ENCODE results near the gene TMEM109. TPM values are rescaled to one million over a fixed set of nuclear protein-coding genes. Genes with fewer than 3 reads are reported as not detected.

The TMEM109 gene
- total RNA-seq, 1 experiment from 2014 or later: 78.1 TPM

DNA sequence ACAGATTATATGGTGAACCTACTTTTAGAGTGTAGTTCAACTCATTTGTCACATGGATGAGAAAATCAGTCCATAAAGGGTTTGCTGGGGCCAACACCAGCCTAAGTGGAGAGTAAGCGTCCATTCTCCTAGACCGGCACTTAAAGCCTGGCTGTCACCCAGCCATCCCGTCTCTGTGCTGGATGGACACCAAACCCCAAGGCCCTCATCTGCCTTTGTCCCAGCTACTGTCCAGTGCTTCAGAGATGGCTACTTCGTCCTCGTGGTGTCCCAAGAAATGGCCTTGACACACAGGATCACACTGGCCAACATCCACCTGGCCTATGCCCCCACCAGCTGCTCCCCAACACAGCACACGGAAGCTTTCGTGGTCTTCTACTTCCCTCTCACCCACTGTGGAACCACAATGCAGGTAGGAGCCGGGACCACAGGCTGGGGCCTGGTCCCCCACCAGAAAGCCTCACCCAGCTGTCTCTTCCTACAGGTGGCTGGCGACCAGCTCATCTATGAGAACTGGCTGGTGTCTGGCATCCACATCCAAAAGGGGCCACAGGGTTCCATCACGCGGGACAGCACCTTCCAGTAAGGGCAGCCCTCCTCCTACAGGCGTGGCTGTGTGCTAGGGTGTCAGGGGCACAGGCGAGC lies 43.1 kb upstream of the TMEM109 start:
- no peak for DNase-seq
- no peaks in the 10 kb centered on the region for H3K36me3 Mint-ChIP-seq (ENCODE audit: insufficient read depth, unreplicated experiment)
- H3K27ac Mint-ChIP-seq (ENCODE audit: unreplicated experiment): no peak overlapping the region
- H3K9me3 Mint-ChIP-seq (ENCODE audit: low read depth, unreplicated experiment): no peaks in the 10 kb centered on the region
- no peak overlapping the region for H3K4me3 Mint-ChIP-seq (ENCODE audit: low read depth, unreplicated experiment)
- no TSS peak for BruUV-seq (replicated peaks)
- TF ChIP-seq, protein P1, sequence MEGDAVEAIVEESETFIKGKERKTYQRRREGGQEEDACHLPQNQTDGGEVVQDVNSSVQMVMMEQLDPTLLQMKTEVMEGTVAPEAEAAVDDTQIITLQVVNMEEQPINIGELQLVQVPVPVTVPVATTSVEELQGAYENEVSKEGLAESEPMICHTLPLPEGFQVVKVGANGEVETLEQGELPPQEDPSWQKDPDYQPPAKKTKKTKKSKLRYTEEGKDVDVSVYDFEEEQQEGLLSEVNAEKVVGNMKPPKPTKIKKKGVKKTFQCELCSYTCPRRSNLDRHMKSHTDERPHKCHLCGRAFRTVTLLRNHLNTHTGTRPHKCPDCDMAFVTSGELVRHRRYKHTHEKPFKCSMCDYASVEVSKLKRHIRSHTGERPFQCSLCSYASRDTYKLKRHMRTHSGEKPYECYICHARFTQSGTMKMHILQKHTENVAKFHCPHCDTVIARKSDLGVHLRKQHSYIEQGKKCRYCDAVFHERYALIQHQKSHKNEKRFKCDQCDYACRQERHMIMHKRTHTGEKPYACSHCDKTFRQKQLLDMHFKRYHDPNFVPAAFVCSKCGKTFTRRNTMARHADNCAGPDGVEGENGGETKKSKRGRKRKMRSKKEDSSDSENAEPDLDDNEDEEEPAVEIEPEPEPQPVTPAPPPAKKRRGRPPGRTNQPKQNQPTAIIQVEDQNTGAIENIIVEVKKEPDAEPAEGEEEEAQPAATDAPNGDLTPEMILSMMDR (IDR thresholded peaks at IDR 0.05; ENCODE audit: unreplicated experiment): no peak
- no peaks in the 10 kb centered on the region for H3K4me1 Mint-ChIP-seq (ENCODE audit: low read depth, unreplicated experiment)
- intact Hi-C loops (cut with micrococcal nuclease; ENCODE audit: unreplicated experiment): no loop called here
- H3K27me3 Mint-ChIP-seq (ENCODE audit: unreplicated experiment): no peaks in the 10 kb centered on the region
- CTCF ChIA-PET: interaction anchor here (1.0 to 1.2 kb wide), 2 partner anchors 17 to 29 kb away, joined by 3 read pairs; no protein-coding TSS in a partner anchor

DNA sequence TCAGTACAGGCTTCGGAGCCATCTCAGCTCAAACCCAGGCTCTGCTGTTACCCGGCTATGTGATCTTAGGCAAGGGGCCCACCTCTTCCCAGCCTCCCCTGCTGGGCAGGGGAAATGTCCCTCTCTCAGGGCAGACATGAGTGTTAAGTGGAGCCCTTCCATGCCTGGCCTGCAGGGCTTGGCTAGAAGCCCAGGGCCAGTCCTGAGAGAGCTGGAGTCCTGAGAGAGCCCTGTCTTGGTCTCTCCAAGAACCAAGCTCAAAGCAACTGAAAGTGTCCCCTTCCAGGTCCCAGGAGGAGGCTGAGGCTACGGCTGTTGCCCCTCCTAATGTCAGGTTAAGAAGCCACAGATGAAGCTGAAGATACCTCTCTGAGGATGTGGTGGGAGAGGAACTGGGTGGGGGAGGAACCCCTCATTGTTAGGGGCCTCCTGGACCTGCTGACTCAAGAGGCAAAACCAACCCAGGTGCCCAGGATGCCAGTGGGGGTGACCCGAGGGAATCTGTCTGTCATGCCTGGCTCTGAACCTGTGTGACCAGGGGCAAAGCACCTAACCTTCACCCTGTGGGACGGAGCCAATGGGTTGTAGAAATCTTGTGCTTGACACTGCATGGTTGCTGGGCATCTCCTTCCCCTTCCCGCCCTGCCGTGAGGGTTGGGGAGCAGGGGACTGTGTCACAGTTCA lies 42.4 kb upstream of the TMEM109 start:
- CTCF ChIA-PET: interaction anchor here (0.6 to 1.2 kb wide), 3 partner anchors 16 to 273 kb away, joined by 3 read pairs; no protein-coding TSS in a partner anchor
- TF ChIP-seq, protein P1 (IDR thresholded peaks at IDR 0.05; ENCODE audit: unreplicated experiment): no peak
- Mint-ChIP-seq H3K4me3 (ENCODE audit: low read depth, unreplicated experiment) (no peak overlapping the region), H3K9me3 (ENCODE audit: low read depth, unreplicated experiment) (no peaks in the 10 kb centered on the region), H3K27ac (ENCODE audit: unreplicated experiment) (no peak overlapping the region), H3K27me3 (ENCODE audit: unreplicated experiment) (no peaks in the 10 kb centered on the region), H3K4me1 (ENCODE audit: low read depth, unreplicated experiment) (no peaks in the 10 kb centered on the region), H3K36me3 (ENCODE audit: insufficient read depth, unreplicated experiment) (no peaks in the 10 kb centered on the region)
- DNase-seq: no peak
- intact Hi-C loops (cut with micrococcal nuclease; ENCODE audit: unreplicated experiment): no loop called here
- BruUV-seq (replicated peaks): no TSS peak

DNA sequence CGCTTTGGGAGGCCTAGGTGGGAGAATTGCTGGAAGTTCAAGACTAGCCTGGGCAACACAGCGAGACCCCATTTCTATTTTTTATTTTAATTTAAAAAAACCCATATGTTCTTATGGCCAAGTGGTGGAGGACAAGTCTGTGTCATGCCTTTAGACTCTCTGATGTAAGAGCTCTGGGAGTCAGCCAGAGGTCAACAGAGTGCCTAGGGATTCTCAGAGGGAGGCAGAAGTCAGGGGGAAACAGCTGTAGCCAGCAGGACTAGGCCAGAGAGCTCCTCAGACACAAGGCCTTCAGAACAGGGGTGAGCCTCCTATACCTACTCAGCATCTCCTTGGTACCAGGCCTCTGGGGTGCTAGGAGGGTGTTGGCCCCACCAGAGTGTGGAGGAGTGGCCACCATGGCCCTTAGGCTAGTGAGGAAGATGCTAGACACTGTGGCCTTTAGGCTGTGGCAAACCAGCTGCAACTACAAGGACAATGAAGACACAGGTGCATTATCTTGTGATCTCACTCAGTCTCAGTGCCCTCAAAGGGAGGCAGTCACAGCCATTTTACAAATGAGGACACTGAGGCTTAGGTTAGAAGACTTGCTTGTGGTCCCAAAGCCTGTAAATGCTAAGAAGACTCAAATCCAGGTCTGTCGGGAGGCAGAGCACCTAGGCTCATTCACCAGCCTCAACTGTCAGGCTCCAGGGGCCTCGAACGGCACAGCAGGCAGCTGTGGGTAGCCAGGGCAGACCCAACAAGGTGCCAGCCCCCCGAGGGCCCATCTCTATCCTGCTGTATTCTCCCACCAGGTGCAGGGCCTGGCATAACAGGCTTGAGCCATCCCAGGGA lies 41.6 kb upstream of the TMEM109 start:
- Mint-ChIP-seq H3K27me3 (ENCODE audit: unreplicated experiment) (no peaks in the 10 kb centered on the region), H3K36me3 (ENCODE audit: insufficient read depth, unreplicated experiment) (no peaks in the 10 kb centered on the region), H3K4me3 (ENCODE audit: low read depth, unreplicated experiment) (no peak overlapping the region), H3K4me1 (ENCODE audit: low read depth, unreplicated experiment) (no peaks in the 10 kb centered on the region), H3K9me3 (ENCODE audit: low read depth, unreplicated experiment) (no peaks in the 10 kb centered on the region), H3K27ac (ENCODE audit: unreplicated experiment) (no peak overlapping the region)
- DNase-seq: no peak
- CTCF ChIA-PET: interaction anchor here (0.5 to 0.6 kb wide), 3 partner anchors 17 to 272 kb away, joined by 3 to 5 read pairs (median 3); partner anchors contain the start of gene PTGDR2
- TF ChIP-seq, protein P1 (IDR thresholded peaks at IDR 0.05; ENCODE audit: unreplicated experiment): no peak
- no TSS peak for BruUV-seq (replicated peaks)
- intact Hi-C loops (cut with micrococcal nuclease; ENCODE audit: unreplicated experiment): no loop called here

DNA sequence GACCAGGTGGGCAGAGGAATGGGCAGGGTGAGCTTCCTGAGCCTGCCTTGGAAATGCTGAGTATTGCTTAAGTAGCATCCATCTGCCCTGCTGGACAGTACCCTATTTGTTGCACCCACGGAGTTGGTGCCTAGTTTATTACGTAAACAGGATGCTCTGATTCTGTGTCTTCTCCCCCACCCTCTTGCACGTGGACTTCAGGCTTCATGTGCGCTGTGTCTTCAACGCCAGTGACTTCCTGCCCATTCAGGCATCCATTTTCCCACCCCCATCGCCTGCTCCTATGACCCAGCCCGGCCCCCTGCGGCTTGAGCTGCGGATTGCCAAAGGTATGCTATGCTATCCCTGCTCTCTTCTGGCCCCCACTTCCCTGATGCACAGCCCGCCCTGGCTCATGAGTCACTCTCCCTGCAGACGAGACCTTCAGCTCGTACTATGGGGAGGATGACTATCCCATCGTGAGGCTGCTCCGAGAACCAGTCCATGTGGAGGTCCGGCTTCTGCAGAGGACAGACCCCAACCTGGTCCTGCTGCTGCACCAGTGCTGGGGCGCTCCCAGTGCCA lies 40.9 kb upstream of the TMEM109 start:
- intact Hi-C loops (cut with micrococcal nuclease; ENCODE audit: unreplicated experiment): no loop called here
- no peak overlapping the region for H3K27ac Mint-ChIP-seq (ENCODE audit: unreplicated experiment)
- BruUV-seq (replicated peaks): no TSS peak

More for the DNA sequence above, 40.9 kb upstream of the TMEM109 start:
- CTCF ChIA-PET: interaction anchor here (0.6 kb wide), 1 partner anchor 26 kb away, joined by 3 read pairs; no protein-coding TSS in a partner anchor
- H3K4me3 Mint-ChIP-seq (ENCODE audit: low read depth, unreplicated experiment): no peak overlapping the region
- no peak for DNase-seq
- no peaks in the 10 kb centered on the region for H3K9me3 Mint-ChIP-seq (ENCODE audit: low read depth, unreplicated experiment)
- no peaks in the 10 kb centered on the region for H3K27me3 Mint-ChIP-seq (ENCODE audit: unreplicated experiment)
- no peaks in the 10 kb centered on the region for H3K36me3 Mint-ChIP-seq (ENCODE audit: insufficient read depth, unreplicated experiment)
- TF ChIP-seq, protein P1 (IDR thresholded peaks at IDR 0.05; ENCODE audit: unreplicated experiment): no peak
- no peaks in the 10 kb centered on the region for H3K4me1 Mint-ChIP-seq (ENCODE audit: low read depth, unreplicated experiment)

All from Calu3 (cell line).